Suprapubic skin (tissue), 4 donors: ENCODE data around the gene CEP112. TPM values are rescaled to one million over a fixed set of nuclear protein-coding genes. Genes with fewer than 3 reads are reported as not detected.

Source experiments
- DNase-seq, 2 donors: peaks; one replicate each; pipeline ENCODE4 v3.0.0-alpha.2; 2019; ENCODE audit warnings: low spot score in 2 of 2
- H3K27ac ChIP-seq: fragments of 200-600 bp; sonication (generic); one replicate; pipeline ENCODE4 v1.5.1; 2019
- H3K27me3 ChIP-seq: fragments of 200-600 bp; sonication (generic); one replicate; pipeline ENCODE4 v1.5.1; 2019
- H3K36me3 ChIP-seq: fragments of 200-600 bp; sonication (generic); one replicate; pipeline ENCODE4 v1.5.1; 2019
- H3K4me1 ChIP-seq: fragments of 200-600 bp; sonication (generic); one replicate; pipeline ENCODE4 v1.5.1; 2019
- H3K4me3 ChIP-seq: fragments of 200-600 bp; sonication (generic); one replicate; pipeline ENCODE4 v1.5.1; 2019; ENCODE audit warnings: mild to moderate bottlenecking
- H3K9me3 ChIP-seq: fragments of 200-600 bp; sonication (generic); one replicate; pipeline ENCODE4 v1.5.1; 2019
- CTCF ChIP-seq, 2 donors: fragments of 200-600 bp in 1 of 2; fragments of 450-650 bp in 1 of 2; sonication (generic) in 1 of 2; IDR thresholded peaks; one replicate each; pipeline ENCODE4 v1.5.1; 2016 to 2019; ENCODE audit warnings: antibody characterized with exemption in 2 of 2, mild to moderate bottlenecking in 1 of 2, moderate library complexity in 1 of 2
- EP300 ChIP-seq: sonication (generic); formaldehyde crosslinking; IDR thresholded peaks from one replicate; pipeline ENCODE4 v1.6.1; 2017; ENCODE audit warnings: antibody characterized with exemption
- POLR2A ChIP-seq, 2 donors: fragments of 450-650 bp; IDR thresholded peaks; one replicate each; pipeline ENCODE4 v1.6.1; 2017; ENCODE audit warnings: antibody characterized with exemption in 2 of 2, mild to moderate bottlenecking in 2 of 2, moderate library complexity in 2 of 2
- POLR2AphosphoS5 ChIP-seq, 3 donors: sonication (generic); formaldehyde crosslinking; IDR thresholded peaks; one replicate each; pipeline ENCODE4 v1.6.1; 2017; ENCODE audit warnings: antibody characterized with exemption in 3 of 3
- WGBS: methylation state at CpG from one replicate; pipeline ENCODE4 v1.1.5; 2018; 5-methylcytosine and 5-hydroxymethylcytosine counted together
- total RNA-seq, 4 donors: library from RNA; depleted of rRNA; stranded (reverse); fragments of >200 nt; gene quantifications; one replicate each; pipeline ENCODE4 v1.1.0, GENCODE V29; 2016

CEP112 gene
- total RNA-seq, 4 donors from 2014 or later, result 0.68 to 14.1 (median 6.6) TPM

- Histone ChIP-seq H3K36me3 (no peaks in the 10 kb centered on the region), H3K4me1 (no peaks in the 10 kb centered on the region), H3K4me3 (no peak overlapping the region), H3K27me3 (no peaks in the 10 kb centered on the region), H3K27ac (no peak overlapping the region), H3K9me3 (peaks cover 3% of the 10 kb centered on the region)
- no peak for DNase-seq
- TF ChIP-seq POLR2A (IDR thresholded peaks at IDR 0.05), result no peak
- no peak for TF ChIP-seq CTCF (IDR thresholded peaks at IDR 0.05)
- TF ChIP-seq POLR2AphosphoS5 (IDR thresholded peaks at IDR 0.05), result no peak
- no peak for TF ChIP-seq EP300
Measured at GRCh38 chr17:65771704-65772103, 420.2 kb downstream of the CEP112 start.

- no peaks in the 10 kb centered on the region for H3K4me1 ChIP-seq
- no peak overlapping the region for H3K27ac ChIP-seq
- no peaks in the 10 kb centered on the region for H3K27me3 ChIP-seq
- TF ChIP-seq EP300 (no peak), POLR2AphosphoS5 (IDR thresholded peaks at IDR 0.05) (no peak), POLR2A (IDR thresholded peaks at IDR 0.05) (no peak), CTCF (IDR thresholded peaks at IDR 0.05) (no peak)
- DNase-seq, result no peak
- no peak overlapping the region for H3K4me3 ChIP-seq
- 83% methylated on average over 1 of the region's 1 CpG for WGBS
- no peaks in the 10 kb centered on the region for H3K36me3 ChIP-seq
- no peaks in the 10 kb centered on the region for H3K9me3 ChIP-seq
Measured at GRCh38 chr17:65763786-65764185, 428.1 kb downstream of the CEP112 start.

DNA sequence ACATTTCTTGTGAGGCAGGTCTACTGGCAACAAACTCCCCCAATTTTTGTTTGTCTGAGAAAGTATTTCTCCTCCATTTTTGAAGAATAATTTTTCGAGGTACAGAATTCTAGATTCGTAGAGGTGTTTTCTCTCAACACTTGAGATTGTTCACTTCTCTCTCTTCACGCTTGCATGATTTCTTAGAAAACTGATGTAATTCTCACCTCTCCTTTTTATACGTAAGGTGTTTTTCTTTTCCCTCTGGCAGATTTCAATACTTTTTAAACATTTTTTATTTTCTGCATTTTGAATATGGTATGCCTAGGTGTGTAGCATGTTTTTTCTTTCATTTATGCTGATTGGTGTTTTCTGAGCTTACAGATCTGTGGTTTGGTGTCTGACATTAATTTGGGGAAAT lies 429.0 kb downstream of the CEP112 start:
- Histone ChIP-seq H3K4me1 (no peaks in the 10 kb centered on the region), H3K36me3 (no peaks in the 10 kb centered on the region), H3K4me3 (no peak overlapping the region), H3K27me3 (no peaks in the 10 kb centered on the region), H3K9me3 (no peaks in the 10 kb centered on the region), H3K27ac (no peak overlapping the region)
- 93% methylated on average over 4 of the region's 4 CpGs for WGBS
- no peak for DNase-seq
- TF ChIP-seq EP300 (no peak), POLR2AphosphoS5 (IDR thresholded peaks at IDR 0.05) (no peak), POLR2A (IDR thresholded peaks at IDR 0.05) (no peak), CTCF (IDR thresholded peaks at IDR 0.05) (no peak)

DNA sequence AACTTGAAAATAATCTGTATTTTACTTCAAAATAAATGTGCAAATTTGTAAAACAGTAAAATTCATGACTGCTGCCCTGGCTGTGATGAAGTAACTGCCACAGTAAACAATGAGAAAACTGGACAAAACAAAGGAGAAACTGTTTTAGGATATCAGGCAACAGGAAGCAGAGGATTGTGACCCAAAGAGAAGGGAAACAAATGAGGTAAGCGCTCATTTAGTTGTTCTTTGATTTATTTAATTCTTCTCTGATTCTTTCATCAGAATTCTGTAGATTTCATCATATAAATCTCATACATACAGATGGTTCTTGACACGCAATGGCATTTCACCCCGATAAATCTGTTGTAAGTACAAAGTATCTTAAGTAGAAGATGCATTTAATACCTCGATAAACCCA lies 432.4 kb downstream of the CEP112 start:
- DNase-seq, result no peak
- Histone ChIP-seq H3K4me3 (no peak overlapping the region), H3K4me1 (no peaks in the 10 kb centered on the region), H3K27ac (no peak overlapping the region), H3K9me3 (no peaks in the 10 kb centered on the region), H3K36me3 (no peaks in the 10 kb centered on the region), H3K27me3 (no peaks in the 10 kb centered on the region)
- TF ChIP-seq CTCF (IDR thresholded peaks at IDR 0.05) (no peak), EP300 (no peak), POLR2A (IDR thresholded peaks at IDR 0.05) (no peak), POLR2AphosphoS5 (IDR thresholded peaks at IDR 0.05) (no peak)
- WGBS, result 91% methylated on average over 4 of the region's 4 CpGs

- H3K27me3 ChIP-seq, result no peaks in the 10 kb centered on the region
- H3K27ac ChIP-seq, result no peak overlapping the region
- H3K9me3 ChIP-seq, result no peaks in the 10 kb centered on the region
- no peak overlapping the region for H3K4me3 ChIP-seq
- no peaks in the 10 kb centered on the region for H3K36me3 ChIP-seq
- TF ChIP-seq CTCF (IDR thresholded peaks at IDR 0.05), result no peak
- no peak for TF ChIP-seq POLR2A (IDR thresholded peaks at IDR 0.05)
- TF ChIP-seq EP300, result no peak
- TF ChIP-seq POLR2AphosphoS5 (IDR thresholded peaks at IDR 0.05), result no peak
- no peak for DNase-seq
- no peaks in the 10 kb centered on the region for H3K4me1 ChIP-seq
Measured at GRCh38 chr17:65756760-65757159, 435.2 kb downstream of the CEP112 start.
